Mammary epithelial cell (primary cell): Measurements from ENCODE around the gene STAMBP.

ENCODE experiments used
- CTCF ChIP-seq, 2 donors: IDR thresholded peaks in 1 of 2; conservative IDR thresholded peaks in 1 of 2; 2 replicates each; pipeline ENCODE4 v1.5.1; 2011 to 2012; ENCODE audit warnings: inconsistent platforms in 2 of 2, low read length in 2 of 2, mild to moderate bottlenecking in 2 of 2, control low read depth in 1 of 2, low read depth in 1 of 2; ENCODE audit not compliant: insufficient read depth in 1 of 2; ENCODE audit errors: extremely low read depth in 1 of 2
- EZH2 ChIP-seq: IDR thresholded peaks from 2 replicates; pipeline ENCODE4 v1.6.1; 2012; ENCODE audit warnings: low read length, inconsistent platforms, borderline replicate concordance

- no peak for TF ChIP-seq CTCF (conservative IDR thresholded peaks at IDR 0.05 in 1 of 2, IDR thresholded peaks at IDR 0.05 in 1 of 2; ENCODE audit: extremely low read depth in 1 of 2, insufficient read depth in 1 of 2, low read depth in 1 of 2, low read length in 2 of 2)
- TF ChIP-seq EZH2, result no peak
Observed at GRCh38 chr2:73902284-73902683, 73.5 kb downstream of the STAMBP start.
